ENCODE results near the gene KIF3A. TPM values are rescaled to one million over a fixed set of nuclear protein-coding genes. Genes with fewer than 3 reads are reported as not detected.

KIF3A gene
- total and polyA plus RNA-seq, 2 experiments from 2014 or later = 11.2 to 19.7 TPM

GRCh38 chr5:132773601-132774355 is 36.4 kb upstream of the KIF3A start:
- H3K4me3 ChIP-seq = no peak overlapping the region
- Mint-ChIP-seq H3K4me1 (peaks cover 34% of the 10 kb centered on the region), H3K4me3 (no peak overlapping the region), H3K9me3 (no peaks in the 10 kb centered on the region), H3K27me3 (ENCODE audit: insufficient read depth, low read depth, poor library complexity) (peaks cover 27% of the 10 kb centered on the region), H3K27ac (no peak overlapping the region), H3K36me3 (ENCODE audit: low read depth) (no peaks in the 10 kb centered on the region; the same call in 2 of the 3 replicates)
- DNase-seq (ENCODE audit: low spot score) (no peak), ATAC-seq (no peak)
- no peaks in the 10 kb centered on the region for H3F3A ChIP-seq (replicated peaks; ENCODE audit: low read depth)
- H3K9me2 ChIP-seq (ENCODE audit: insufficient read depth) = peaks cover 2% of the 10 kb centered on the region; the same call in 1 of the 2 replicates
- 0 out of 2 replicates have a peak, but pooled peaks cover 4% of the 10 kb centered on the region for H4K20me1 ChIP-seq (replicated peaks; ENCODE audit: insufficient read depth)
- no peak overlapping the region for H3K27ac ChIP-seq (ENCODE audit: low read depth)
- peaks cover 4% of the 10 kb centered on the region; the same call in 1 of the 2 replicates for H3K79me2 ChIP-seq (replicated peaks; ENCODE audit: insufficient read depth)
- H3K36me3 ChIP-seq (ENCODE audit: insufficient read depth) = no peaks in the 10 kb centered on the region
- TF ChIP-seq JUNB (IDR thresholded peaks at IDR 0.05; ENCODE audit: unreplicated experiment) (no peak), POLR2AphosphoS5 (IDR thresholded peaks at IDR 0.05; ENCODE audit: low read depth) (no peak), EZH2 (IDR thresholded peaks at IDR 0.05; ENCODE audit: low read depth, unreplicated experiment) (no peak), ZNF114 (CRISPR knock-in tag; IDR thresholded peaks at IDR 0.05) (no peak), ZNF331 (CRISPR knock-in tag; IDR thresholded peaks at IDR 0.05; ENCODE audit: low read depth) (no peak), ETS1 (IDR thresholded peaks at IDR 0.05) (no peak), CREB1 (CRISPR knock-in tag; IDR thresholded peaks at IDR 0.05; ENCODE audit: low read depth) (no peak), REST (IDR thresholded peaks at IDR 0.05; ENCODE audit: unreplicated experiment) (no peak), STAT1 (IDR thresholded peaks at IDR 0.05; ENCODE audit: unreplicated experiment) (no peak), NANOG (IDR thresholded peaks at IDR 0.05; ENCODE audit: borderline replicate concordance) (no peak), EZH2phosphoT487 (IDR thresholded peaks at IDR 0.05; ENCODE audit: unreplicated experiment) (no peak)
- TF ChIP-seq, protein P1, sequence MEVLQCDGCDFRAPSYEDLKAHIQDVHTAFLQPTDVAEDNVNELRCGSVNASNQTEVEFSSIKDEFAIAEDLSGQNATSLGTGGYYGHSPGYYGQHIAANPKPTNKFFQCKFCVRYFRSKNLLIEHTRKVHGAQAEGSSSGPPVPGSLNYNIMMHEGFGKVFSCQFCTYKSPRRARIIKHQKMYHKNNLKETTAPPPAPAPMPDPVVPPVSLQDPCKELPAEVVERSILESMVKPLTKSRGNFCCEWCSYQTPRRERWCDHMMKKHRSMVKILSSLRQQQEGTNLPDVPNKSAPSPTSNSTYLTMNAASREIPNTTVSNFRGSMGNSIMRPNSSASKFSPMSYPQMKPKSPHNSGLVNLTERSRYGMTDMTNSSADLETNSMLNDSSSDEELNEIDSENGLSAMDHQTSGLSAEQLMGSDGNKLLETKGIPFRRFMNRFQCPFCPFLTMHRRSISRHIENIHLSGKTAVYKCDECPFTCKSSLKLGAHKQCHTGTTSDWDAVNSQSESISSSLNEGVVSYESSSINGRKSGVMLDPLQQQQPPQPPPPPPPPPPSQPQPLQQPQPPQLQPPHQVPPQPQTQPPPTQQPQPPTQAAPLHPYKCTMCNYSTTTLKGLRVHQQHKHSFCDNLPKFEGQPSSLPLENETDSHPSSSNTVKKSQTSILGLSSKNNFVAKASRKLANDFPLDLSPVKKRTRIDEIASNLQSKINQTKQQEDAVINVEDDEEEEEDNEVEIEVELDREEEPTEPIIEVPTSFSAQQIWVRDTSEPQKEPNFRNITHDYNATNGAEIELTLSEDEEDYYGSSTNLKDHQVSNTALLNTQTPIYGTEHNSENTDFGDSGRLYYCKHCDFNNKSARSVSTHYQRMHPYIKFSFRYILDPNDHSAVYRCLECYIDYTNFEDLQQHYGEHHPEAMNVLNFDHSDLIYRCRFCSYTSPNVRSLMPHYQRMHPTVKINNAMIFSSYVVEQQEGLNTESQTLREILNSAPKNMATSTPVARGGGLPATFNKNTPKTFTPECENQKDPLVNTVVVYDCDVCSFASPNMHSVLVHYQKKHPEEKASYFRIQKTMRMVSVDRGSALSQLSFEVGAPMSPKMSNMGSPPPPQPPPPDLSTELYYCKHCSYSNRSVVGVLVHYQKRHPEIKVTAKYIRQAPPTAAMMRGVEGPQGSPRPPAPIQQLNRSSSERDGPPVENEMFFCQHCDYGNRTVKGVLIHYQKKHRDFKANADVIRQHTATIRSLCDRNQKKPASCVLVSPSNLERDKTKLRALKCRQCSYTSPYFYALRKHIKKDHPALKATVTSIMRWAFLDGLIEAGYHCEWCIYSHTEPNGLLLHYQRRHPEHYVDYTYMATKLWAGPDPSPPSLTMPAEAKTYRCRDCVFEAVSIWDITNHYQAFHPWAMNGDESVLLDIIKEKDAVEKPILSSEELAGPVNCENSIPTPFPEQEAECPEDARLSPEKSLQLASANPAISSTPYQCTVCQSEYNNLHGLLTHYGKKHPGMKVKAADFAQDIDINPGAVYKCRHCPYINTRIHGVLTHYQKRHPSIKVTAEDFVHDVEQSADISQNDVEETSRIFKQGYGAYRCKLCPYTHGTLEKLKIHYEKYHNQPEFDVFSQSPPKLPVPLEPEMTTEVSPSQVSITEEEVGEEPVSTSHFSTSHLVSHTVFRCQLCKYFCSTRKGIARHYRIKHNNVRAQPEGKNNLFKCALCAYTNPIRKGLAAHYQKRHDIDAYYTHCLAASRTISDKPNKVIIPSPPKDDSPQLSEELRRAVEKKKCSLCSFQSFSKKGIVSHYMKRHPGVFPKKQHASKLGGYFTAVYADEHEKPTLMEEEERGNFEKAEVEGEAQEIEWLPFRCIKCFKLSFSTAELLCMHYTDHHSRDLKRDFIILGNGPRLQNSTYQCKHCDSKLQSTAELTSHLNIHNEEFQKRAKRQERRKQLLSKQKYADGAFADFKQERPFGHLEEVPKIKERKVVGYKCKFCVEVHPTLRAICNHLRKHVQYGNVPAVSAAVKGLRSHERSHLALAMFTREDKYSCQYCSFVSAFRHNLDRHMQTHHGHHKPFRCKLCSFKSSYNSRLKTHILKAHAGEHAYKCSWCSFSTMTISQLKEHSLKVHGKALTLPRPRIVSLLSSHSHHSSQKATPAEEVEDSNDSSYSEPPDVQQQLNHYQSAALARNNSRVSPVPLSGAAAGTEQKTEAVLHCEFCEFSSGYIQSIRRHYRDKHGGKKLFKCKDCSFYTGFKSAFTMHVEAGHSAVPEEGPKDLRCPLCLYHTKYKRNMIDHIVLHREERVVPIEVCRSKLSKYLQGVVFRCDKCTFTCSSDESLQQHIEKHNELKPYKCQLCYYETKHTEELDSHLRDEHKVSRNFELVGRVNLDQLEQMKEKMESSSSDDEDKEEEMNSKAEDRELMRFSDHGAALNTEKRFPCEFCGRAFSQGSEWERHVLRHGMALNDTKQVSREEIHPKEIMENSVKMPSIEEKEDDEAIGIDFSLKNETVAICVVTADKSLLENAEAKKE (CRISPR knock-in tag; IDR thresholded peaks at IDR 0.05) = no peak
- TF ChIP-seq, protein P2, sequence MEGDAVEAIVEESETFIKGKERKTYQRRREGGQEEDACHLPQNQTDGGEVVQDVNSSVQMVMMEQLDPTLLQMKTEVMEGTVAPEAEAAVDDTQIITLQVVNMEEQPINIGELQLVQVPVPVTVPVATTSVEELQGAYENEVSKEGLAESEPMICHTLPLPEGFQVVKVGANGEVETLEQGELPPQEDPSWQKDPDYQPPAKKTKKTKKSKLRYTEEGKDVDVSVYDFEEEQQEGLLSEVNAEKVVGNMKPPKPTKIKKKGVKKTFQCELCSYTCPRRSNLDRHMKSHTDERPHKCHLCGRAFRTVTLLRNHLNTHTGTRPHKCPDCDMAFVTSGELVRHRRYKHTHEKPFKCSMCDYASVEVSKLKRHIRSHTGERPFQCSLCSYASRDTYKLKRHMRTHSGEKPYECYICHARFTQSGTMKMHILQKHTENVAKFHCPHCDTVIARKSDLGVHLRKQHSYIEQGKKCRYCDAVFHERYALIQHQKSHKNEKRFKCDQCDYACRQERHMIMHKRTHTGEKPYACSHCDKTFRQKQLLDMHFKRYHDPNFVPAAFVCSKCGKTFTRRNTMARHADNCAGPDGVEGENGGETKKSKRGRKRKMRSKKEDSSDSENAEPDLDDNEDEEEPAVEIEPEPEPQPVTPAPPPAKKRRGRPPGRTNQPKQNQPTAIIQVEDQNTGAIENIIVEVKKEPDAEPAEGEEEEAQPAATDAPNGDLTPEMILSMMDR (conservative IDR thresholded peaks at IDR 0.05; ENCODE audit: low read depth in 2 of 2) = no peak
- no peak overlapping the region for H2AFZ ChIP-seq
- no peak overlapping the region for H3K4me2 ChIP-seq
- H3K27me3 ChIP-seq (ENCODE audit: insufficient read depth) = peaks cover 32% of the 10 kb centered on the region
- H3K4me1 ChIP-seq (ENCODE audit: insufficient read depth) = peaks cover 25% of the 10 kb centered on the region
